PC-3 (cell line): Measurements from ENCODE around the gene INIP.
"Not testable (repeated sequence)": the region's sequence is repeated elsewhere in the genome, so short reads cannot be mapped to it uniquely, and the experiment has no call there.

Experiments
- EZH2 ChIP-seq: fragments of 300-600 bp; sonication (generic); IDR thresholded peaks from one replicate; pipeline ENCODE4 v1.6.1; 2017; ENCODE audit warnings: antibody characterized with exemption, mild to moderate bottlenecking, low read length; ENCODE audit not compliant: unreplicated experiment
- TF ChIP-seq, protein P1 (sequence below): fragments of 300-600 bp; sonication (generic); conservative IDR thresholded peaks from 2 replicates; pipeline ENCODE4 v1.5.1; 2017; ENCODE audit warnings: antibody characterized with exemption, low read depth, mild to moderate bottlenecking, low read length

DNA sequence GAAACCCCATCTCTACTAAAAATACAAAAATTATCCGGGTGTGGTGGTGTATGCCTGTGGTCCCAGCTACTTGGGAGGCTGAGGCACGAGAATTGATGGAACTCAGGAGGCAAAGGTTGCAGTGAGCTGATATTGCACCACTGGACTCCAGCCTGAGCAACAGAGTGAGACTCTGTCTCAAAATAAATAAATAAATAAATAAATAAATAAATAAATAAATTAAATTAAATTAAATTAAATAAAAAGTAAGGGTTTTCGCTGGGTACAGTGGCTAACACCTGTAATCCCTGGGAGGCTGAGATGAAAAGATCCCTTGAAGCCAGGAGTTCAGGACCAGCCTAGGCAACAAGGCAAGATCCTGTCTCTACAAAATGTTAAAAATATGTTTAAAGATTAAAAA is 4.8 kb upstream of the INIP start:
- not testable (repeated sequence) for TF ChIP-seq EZH2
- TF ChIP-seq, protein P1, sequence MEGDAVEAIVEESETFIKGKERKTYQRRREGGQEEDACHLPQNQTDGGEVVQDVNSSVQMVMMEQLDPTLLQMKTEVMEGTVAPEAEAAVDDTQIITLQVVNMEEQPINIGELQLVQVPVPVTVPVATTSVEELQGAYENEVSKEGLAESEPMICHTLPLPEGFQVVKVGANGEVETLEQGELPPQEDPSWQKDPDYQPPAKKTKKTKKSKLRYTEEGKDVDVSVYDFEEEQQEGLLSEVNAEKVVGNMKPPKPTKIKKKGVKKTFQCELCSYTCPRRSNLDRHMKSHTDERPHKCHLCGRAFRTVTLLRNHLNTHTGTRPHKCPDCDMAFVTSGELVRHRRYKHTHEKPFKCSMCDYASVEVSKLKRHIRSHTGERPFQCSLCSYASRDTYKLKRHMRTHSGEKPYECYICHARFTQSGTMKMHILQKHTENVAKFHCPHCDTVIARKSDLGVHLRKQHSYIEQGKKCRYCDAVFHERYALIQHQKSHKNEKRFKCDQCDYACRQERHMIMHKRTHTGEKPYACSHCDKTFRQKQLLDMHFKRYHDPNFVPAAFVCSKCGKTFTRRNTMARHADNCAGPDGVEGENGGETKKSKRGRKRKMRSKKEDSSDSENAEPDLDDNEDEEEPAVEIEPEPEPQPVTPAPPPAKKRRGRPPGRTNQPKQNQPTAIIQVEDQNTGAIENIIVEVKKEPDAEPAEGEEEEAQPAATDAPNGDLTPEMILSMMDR: not testable (repeated sequence)
